GM19463 (cell line): Measurements from ENCODE around the gene C1orf74.
"Not testable (repeated sequence)": the region's sequence is repeated elsewhere in the genome, so short reads cannot be mapped to it uniquely, and the experiment has no call there.

Experiments
- ATAC-seq: cut with Tn5 transposase; IDR thresholded peaks from one replicate; pipeline ENCODE4 v1.9.1; 2021; ENCODE audit warnings: mild to moderate bottlenecking, moderate library complexity; ENCODE audit not compliant: unreplicated experiment

Gene C1orf74

GRCh38 chr1:209805875-209806760 lies 21.8 kb upstream of the C1orf74 start, which contains the start of gene IRF6:
TSS of gene IRF6 (minus strand) at chr1:209806142. CDS start at chr1:209801413, 4,729 bp downstream.
- ATAC-seq, result peak; percentile 71

- ATAC-seq, result no peak
These were observed 21.0 kb upstream of the C1orf74 start for GRCh38 chr1:209805341-209805781.

- ATAC-seq, result no peak
These were observed 19.2 kb upstream of the C1orf74 start for GRCh38 chr1:209803568-209803967.

- ATAC-seq, result no peak
These were observed 18.4 kb upstream of the C1orf74 start for GRCh38 chr1:209802780-209803152.

GRCh38 chr1:209802117-209802779 lies 17.9 kb upstream of the C1orf74 start:
- no peak for ATAC-seq

GRCh38 chr1:209800984-209801834 lies 16.9 kb upstream of the C1orf74 start:
- ATAC-seq, result no peak

- ATAC-seq, result no peak
These were observed 13.8 kb upstream of the C1orf74 start for GRCh38 chr1:209797978-209798639.

GRCh38 chr1:209793711-209794110 lies 9.4 kb upstream of the C1orf74 start:
- ATAC-seq, result not testable (repeated sequence)

- no peak for ATAC-seq
These were observed 7.6 kb upstream of the C1orf74 start for GRCh38 chr1:209791920-209792319.

GRCh38 chr1:209790286-209791193 lies 6.2 kb upstream of the C1orf74 start:
- ATAC-seq, result no peak

GRCh38 chr1:209789245-209789644 lies 4.9 kb upstream of the C1orf74 start:
- ATAC-seq, result no peak

GRCh38 chr1:209787551-209787950 lies 3.2 kb upstream of the C1orf74 start:
- ATAC-seq, result no peak

GRCh38 chr1:209786146-209786545 lies 1.8 kb upstream of the C1orf74 start:
- no peak for ATAC-seq

- ATAC-seq, result no peak
These were observed 1.2 kb upstream of the C1orf74 start for GRCh38 chr1:209785592-209785991.

- ATAC-seq, result no peak
These were observed 973 bp downstream of the C1orf74 start for GRCh38 chr1:209783386-209783785.

- ATAC-seq, result no peak
These were observed 4.1 kb downstream of the C1orf74 start for GRCh38 chr1:209780268-209780667.

- no peak for ATAC-seq
These were observed 6.3 kb downstream of the C1orf74 start for GRCh38 chr1:209778102-209778501.

- ATAC-seq, result no peak
These were observed 6.8 kb downstream of the C1orf74 start for GRCh38 chr1:209777587-209777986.

GRCh38 chr1:209775678-209776077 lies 8.7 kb downstream of the C1orf74 start:
- ATAC-seq, result no peak

GRCh38 chr1:209774592-209774991 lies 9.8 kb downstream of the C1orf74 start:
- ATAC-seq, result peak; percentile 62
